HUDEP-2 (cell line): Measurements from ENCODE around the gene SERPINA4.
"Not testable (repeated sequence)": the region's sequence is repeated elsewhere in the genome, so short reads cannot be mapped to it uniquely, and the experiment has no call there.

Experiments
- DNase-seq, 76 experiments: peaks; one replicate each; lab custom pipeline; 2025; ENCODE audit not compliant: unreplicated experiment in 76 of 76; lab: John Stamatoyannopoulos, UW

The SERPINA4 gene

GRCh38 chr14:94562941-94563883, 2.0 kb downstream of the SERPINA4 start:
- DNase-seq, result no peak

- no peak for DNase-seq
Measured at GRCh38 chr14:94564381-94564780, 3.1 kb downstream of the SERPINA4 start.

- DNase-seq, result no peak
Measured at GRCh38 chr14:94568186-94568585, 6.9 kb downstream of the SERPINA4 start.

- DNase-seq, result no peak
Measured at GRCh38 chr14:94569381-94570001, 8.2 kb downstream of the SERPINA4 start.

GRCh38 chr14:94570002-94570400, 8.8 kb downstream of the SERPINA4 start:
- no peak for DNase-seq

GRCh38 chr14:94570440-94570839, 9.2 kb downstream of the SERPINA4 start:
- DNase-seq, result no peak

- no peak for DNase-seq
Measured at GRCh38 chr14:94571395-94571794, 10.2 kb downstream of the SERPINA4 start.

- no peak for DNase-seq
Measured at GRCh38 chr14:94571950-94572349, 10.7 kb downstream of the SERPINA4 start.

GRCh38 chr14:94572637-94573303, 11.5 kb downstream of the SERPINA4 start:
- no peak for DNase-seq

- DNase-seq, result no peak
Measured at GRCh38 chr14:94573475-94574277, 12.4 kb downstream of the SERPINA4 start.

- no peak for DNase-seq
Measured at GRCh38 chr14:94574336-94574735, 13.1 kb downstream of the SERPINA4 start.

GRCh38 chr14:94575730-94576585, 14.7 kb downstream of the SERPINA4 start:
- DNase-seq, result no peak

- not testable (repeated sequence) for DNase-seq
Measured at GRCh38 chr14:94577472-94577871, 16.2 kb downstream of the SERPINA4 start.

- DNase-seq, result no peak
Measured at GRCh38 chr14:94578712-94579111, 17.5 kb downstream of the SERPINA4 start.

- peak in 1 of 76 experiments; percentile 3 for DNase-seq
Measured at GRCh38 chr14:94581127-94581999, 20.1 kb downstream of the SERPINA4 start, which contains the start of gene SERPINA5. Gene SERPINA5 (plus strand): TSS chr14:94581426. CDS start chr14:94587363, 5,937 bp downstream.

GRCh38 chr14:94582199-94582750, 21.0 kb downstream of the SERPINA4 start:
- no peak for DNase-seq

GRCh38 chr14:94582851-94583250, 21.6 kb downstream of the SERPINA4 start:
- no peak for DNase-seq

- no peak for DNase-seq
Measured at GRCh38 chr14:94583557-94583956, 22.3 kb downstream of the SERPINA4 start.
